ENCODE results near the gene PTPRH.

The PTPRH gene

DNA sequence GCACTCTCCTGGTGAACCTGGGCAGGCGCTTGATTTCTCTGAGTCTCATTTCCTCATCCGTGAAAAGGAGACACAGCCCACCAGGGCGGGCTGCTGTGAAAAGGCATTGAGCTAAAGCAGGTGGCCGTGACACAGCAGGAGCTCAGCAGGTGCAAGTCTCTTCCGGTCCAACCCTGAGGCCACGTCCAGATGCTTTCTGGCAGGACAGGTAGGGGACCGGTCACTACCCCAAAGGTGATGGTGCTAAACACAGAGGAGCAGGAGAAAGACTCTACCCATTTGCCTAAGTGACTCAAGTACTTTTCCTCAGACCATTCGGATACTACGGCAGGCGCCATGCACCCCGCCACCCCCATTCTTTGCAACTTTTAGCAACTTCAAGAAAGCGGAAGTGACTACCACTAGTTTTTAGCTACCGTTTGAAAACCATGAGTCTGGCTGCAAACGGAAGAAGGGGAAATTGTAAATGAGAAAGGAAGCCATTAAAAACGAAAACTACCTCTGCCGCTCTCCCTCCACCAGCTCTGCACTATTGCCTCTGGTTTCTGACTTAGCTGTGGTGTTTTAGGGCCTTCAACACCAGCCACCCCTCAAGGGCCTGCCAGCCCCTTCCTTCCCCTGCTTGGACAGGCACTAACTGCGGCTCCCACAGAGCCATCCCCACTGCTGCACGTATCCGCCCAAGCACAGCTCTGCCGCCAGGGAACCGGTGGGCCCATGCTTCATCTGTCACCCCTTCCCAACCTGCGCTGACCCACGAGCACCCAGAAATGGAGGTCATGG, 44.7 kb upstream of the PTPRH start:
- TF ChIP-seq, protein P1, sequence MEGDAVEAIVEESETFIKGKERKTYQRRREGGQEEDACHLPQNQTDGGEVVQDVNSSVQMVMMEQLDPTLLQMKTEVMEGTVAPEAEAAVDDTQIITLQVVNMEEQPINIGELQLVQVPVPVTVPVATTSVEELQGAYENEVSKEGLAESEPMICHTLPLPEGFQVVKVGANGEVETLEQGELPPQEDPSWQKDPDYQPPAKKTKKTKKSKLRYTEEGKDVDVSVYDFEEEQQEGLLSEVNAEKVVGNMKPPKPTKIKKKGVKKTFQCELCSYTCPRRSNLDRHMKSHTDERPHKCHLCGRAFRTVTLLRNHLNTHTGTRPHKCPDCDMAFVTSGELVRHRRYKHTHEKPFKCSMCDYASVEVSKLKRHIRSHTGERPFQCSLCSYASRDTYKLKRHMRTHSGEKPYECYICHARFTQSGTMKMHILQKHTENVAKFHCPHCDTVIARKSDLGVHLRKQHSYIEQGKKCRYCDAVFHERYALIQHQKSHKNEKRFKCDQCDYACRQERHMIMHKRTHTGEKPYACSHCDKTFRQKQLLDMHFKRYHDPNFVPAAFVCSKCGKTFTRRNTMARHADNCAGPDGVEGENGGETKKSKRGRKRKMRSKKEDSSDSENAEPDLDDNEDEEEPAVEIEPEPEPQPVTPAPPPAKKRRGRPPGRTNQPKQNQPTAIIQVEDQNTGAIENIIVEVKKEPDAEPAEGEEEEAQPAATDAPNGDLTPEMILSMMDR (conservative IDR thresholded peaks at IDR 0.05) = no peak
- H3K27ac ChIP-seq = peak overlapping the region; percentile 97; the same call in 1 of the 2 replicates

DNA sequence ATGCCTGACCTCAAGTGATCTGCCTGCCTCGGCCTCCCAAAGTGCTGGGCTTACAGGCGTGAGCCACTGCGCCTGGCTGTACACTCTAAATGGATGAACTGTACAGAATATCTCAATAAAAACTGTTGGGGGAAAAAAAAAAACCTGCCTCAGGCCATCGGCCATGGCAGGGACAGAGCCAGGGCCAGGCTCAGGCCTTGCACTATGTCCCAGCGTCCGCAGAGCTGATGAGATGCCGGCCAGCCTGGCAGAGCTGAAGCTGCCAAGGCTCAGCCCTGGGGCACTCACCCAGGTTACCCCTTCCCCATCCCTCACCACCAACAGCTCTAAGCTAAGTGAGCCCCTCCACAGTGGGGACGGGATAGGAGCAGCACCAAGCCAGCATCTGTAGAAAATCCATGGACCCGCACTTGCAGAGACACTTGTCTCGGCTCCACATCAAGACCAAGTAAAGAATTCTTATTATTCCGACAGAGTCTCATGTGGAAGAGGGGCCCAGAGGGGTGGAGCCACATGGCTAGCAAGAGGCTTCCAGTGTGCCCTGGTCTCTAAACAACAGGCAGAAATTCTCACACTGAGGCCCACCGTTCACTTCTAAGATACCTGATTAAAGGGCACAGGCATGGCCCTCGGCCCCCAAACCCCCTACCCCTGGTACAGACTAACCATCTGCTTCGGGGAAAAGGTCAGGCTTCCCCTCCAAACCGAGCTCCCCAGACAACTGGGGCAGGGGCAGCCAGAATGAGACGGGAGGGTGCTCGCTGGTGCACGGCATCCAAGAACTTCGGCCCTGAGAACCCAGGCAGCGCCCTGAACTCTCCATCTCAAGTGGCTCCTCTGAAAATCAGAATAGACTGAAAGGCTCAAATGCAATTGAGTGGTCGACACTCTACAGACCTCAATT, 43.7 kb upstream of the PTPRH start:
- TF ChIP-seq, protein P1 (conservative IDR thresholded peaks at IDR 0.05) = no peak
- peak overlapping the region; percentile 97; the same call in 1 of the 2 replicates for H3K27ac ChIP-seq

DNA sequence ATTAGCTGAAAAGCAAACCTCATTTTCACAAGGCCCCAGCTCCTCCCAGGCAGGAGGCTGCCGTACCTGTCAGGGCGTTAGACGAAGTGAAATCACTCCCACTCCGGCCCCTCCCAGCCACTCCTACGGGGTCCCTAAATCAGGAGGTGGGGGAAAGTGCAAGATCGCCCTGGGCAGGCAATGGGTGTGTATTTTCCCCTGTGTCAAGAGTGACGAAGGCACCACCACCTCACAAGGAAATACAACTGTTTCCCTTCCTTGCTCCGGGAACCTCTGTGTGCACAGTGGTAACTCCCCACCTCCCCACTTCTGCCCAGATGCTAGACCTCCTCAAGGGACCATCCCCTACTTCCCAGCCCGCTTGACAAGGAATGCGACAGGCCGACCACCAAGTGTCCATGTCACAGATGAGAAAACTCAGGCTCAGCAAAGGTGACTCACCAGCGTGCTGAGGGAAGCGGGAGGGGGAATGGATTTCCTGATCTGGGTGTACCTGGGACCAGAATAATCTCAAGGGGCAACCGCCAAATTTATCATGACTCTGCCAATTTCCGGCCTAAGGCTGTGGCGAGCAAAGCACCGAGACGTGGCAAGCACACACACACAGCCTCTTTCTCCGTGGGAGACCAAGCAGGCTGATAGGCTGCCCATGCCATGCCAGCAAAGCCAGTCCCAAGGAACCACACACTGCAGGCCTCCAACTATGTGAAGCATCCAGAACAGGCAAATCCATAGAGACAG, 42.2 kb upstream of the PTPRH start:
- TF ChIP-seq, protein P1 (conservative IDR thresholded peaks at IDR 0.05) = no peak
- no peak overlapping the region for H3K27ac ChIP-seq

DNA sequence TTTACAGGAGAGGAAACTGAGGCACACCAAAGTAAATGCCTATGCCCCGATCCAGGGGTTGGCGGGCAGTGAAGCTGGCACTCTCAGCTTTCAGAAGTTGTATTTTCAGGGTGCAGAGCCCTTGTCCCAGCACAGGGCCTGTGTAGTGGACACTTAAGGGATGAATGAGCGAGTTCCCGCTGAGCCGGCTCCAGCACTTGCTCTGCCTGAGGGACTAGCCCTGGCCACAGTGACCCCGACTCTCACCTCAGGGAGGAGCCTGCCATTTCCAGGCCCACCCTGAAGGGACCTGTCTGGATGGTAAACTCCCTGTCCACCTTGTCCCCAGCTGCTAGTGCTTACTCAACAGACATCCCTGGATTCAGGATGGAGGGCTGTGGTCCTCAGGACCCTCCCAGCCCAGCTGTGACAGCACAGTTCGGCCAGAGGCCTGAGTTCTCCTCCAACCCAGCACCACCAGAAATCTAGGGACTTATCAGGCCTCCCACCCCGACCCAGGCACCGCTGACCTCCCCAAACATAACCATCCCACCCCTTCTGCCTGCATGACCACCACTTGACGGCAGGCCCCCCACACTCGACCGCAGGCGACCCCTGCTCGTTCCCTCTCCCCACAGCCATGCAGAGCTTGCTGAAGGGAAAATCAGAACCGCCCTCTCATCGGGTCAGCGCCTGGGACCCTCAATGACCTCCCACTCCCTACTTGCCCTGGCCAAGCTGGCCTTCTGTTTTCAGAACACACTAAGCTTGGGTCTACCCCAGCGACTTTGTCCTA, 41.1 kb upstream of the PTPRH start:
- no peak overlapping the region for H3K27ac ChIP-seq
- TF ChIP-seq, protein P1 (conservative IDR thresholded peaks at IDR 0.05) = no peak

DNA sequence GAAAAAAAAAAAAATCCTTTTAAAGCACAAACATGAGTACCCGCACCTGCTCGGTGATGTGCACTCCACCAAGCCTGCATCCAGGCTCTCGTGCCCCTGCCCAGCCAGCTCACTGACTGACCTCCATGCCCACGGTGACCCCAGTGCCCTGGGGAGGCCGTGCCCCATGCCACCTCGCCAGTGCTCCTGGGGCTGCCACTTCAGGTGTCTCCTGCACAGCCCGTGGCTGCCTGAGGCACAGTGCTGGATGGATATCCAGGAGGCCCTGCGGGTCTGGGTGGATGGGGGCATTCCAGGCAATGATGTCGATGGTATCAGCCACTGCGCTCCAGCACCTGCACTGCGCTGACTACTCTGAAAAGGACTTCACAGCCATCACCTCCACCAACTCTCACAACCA, 40.5 kb upstream of the PTPRH start:
- no peak overlapping the region for H3K27ac ChIP-seq
- TF ChIP-seq, protein P1 (conservative IDR thresholded peaks at IDR 0.05) = no peak

DNA sequence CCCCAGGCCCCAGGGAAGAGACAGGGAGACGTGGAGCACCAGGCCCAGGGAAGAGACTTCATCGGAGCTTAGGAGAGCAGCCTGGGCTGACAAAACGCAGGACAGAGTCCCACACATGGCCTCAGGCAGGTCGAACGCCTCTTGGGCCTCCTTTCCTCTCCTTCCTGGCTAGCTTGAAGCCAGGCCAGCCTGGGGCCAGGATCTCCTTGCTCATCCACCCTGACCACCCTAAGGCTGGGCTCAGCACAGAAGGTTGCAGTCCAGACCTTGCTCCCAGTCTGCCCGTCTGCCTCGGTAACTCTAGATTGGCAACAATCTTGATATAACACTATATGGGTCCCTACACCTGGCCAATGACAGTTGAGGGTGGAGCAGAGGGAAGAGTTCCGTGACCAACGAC, 39.4 kb upstream of the PTPRH start:
- H3K27ac ChIP-seq = no peak overlapping the region
- TF ChIP-seq, protein P1 (conservative IDR thresholded peaks at IDR 0.05) = no peak
